Left ventricle myocardium inferior (tissue), 1 donor: ENCODE results near the gene SORCS2. TPM values are rescaled to one million over a fixed set of nuclear protein-coding genes. Genes with fewer than 3 reads are reported as not detected.

Source experiments
- DNase-seq: peaks from one replicate; pipeline ENCODE4 v3.0.0-alpha.2; 2020
- H3K27ac ChIP-seq: fragments of 200-600 bp; replicated peaks from 2 replicates; pipeline ENCODE4 v1.8.0; 2021
- H3K27me3 ChIP-seq: fragments of 200-600 bp; 2 replicates; pipeline ENCODE4 v1.8.0; 2021; ENCODE audit warnings: low read depth
- H3K36me3 ChIP-seq: fragments of 200-600 bp; 2 replicates; pipeline ENCODE4 v1.8.0; 2021
- H3K4me1 ChIP-seq: fragments of 200-600 bp; 2 replicates; pipeline ENCODE4 v1.8.0; 2021
- H3K4me3 ChIP-seq: fragments of 200-600 bp; 2 replicates; pipeline ENCODE4 v1.8.0; 2021; ENCODE audit warnings: mild to moderate bottlenecking, moderate library complexity
- H3K9me3 ChIP-seq: fragments of 200-600 bp; replicated peaks from 2 replicates; pipeline ENCODE4 v1.8.0; 2021
- CTCF ChIP-seq: fragments of 200-600 bp; IDR thresholded peaks from 2 replicates; pipeline ENCODE4 v1.8.0; 2021; ENCODE audit warnings: antibody characterized with exemption, mild to moderate bottlenecking, borderline replicate concordance
- intact Hi-C: fragments of 100-400 bp; cut with micrococcal nuclease; formaldehyde crosslinking; loops from one replicate; pipeline ENCODE4 v1.11.0; 2022
- total RNA-seq: library from RNA; stranded (reverse); fragmentation: NEBNext Ultra II Directional; extraction: Animal tissue kit (Norgen Biotek cat#: 25700); gene quantifications from one replicate; pipeline ENCODE4 v1.2.1, GENCODE V29; 2021
- donor health status: DM: no; HTN: yes; CAD: no; lungs with severe emphysema.

The SORCS2 gene
- total RNA-seq, 1 donor from 2014 or later, result 1.2 TPM

- no peak overlapping the region for H3K4me3 ChIP-seq
- peaks cover 8% of the 10 kb centered on the region for H3K9me3 ChIP-seq
- no peak overlapping the region for H3K27ac ChIP-seq
- H3K36me3 ChIP-seq, result no peaks in the 10 kb centered on the region
- peaks cover 8% of the 10 kb centered on the region for H3K27me3 ChIP-seq
- no peak for DNase-seq
- no peak for TF ChIP-seq CTCF
- intact Hi-C loops, result no loop called here
- H3K4me1 ChIP-seq, result peaks cover 44% of the 10 kb centered on the region
Measured at GRCh38 chr4:7241597-7242125, 49.3 kb downstream of the SORCS2 start.

GRCh38 chr4:7242766-7243165 lies 50.4 kb downstream of the SORCS2 start:
- H3K36me3 ChIP-seq, result no peaks in the 10 kb centered on the region
- intact Hi-C loops, result no loop called here
- no peak for DNase-seq
- no peak overlapping the region for H3K4me3 ChIP-seq
- peaks cover 8% of the 10 kb centered on the region for H3K9me3 ChIP-seq
- TF ChIP-seq CTCF, result no peak
- H3K4me1 ChIP-seq, result peaks cover 33% of the 10 kb centered on the region
- H3K27ac ChIP-seq, result no peak overlapping the region
- H3K27me3 ChIP-seq, result peaks cover 8% of the 10 kb centered on the region

GRCh38 chr4:7243609-7244330 lies 51.4 kb downstream of the SORCS2 start:
- peaks cover 24% of the 10 kb centered on the region for H3K4me1 ChIP-seq
- TF ChIP-seq CTCF, result no peak
- no peak overlapping the region for H3K4me3 ChIP-seq
- peaks cover 3% of the 10 kb centered on the region for H3K9me3 ChIP-seq
- no peak overlapping the region for H3K27ac ChIP-seq
- intact Hi-C loops, result no loop called here
- H3K36me3 ChIP-seq, result no peaks in the 10 kb centered on the region
- peaks cover 7% of the 10 kb centered on the region for H3K27me3 ChIP-seq
- no peak for DNase-seq

- intact Hi-C loops, result no loop called here
- TF ChIP-seq CTCF, result no peak
Measured at GRCh38 chr4:7244331-7244665, 52.0 kb downstream of the SORCS2 start.

GRCh38 chr4:7244751-7245320 lies 52.5 kb downstream of the SORCS2 start:
- peaks cover 14% of the 10 kb centered on the region for H3K4me1 ChIP-seq
- no peak overlapping the region for H3K27ac ChIP-seq
- H3K36me3 ChIP-seq, result no peaks in the 10 kb centered on the region
- H3K4me3 ChIP-seq, result no peak overlapping the region
- TF ChIP-seq CTCF, result no peak
- no peaks in the 10 kb centered on the region for H3K27me3 ChIP-seq
- peaks cover 6% of the 10 kb centered on the region for H3K9me3 ChIP-seq
- intact Hi-C loops, result no loop called here
- DNase-seq, result no peak

More at GRCh38 chr4:7244331-7244665, 52.0 kb downstream of the SORCS2 start:
- no peak for DNase-seq
- peaks cover 19% of the 10 kb centered on the region for H3K4me1 ChIP-seq
- H3K9me3 ChIP-seq, result peaks cover 6% of the 10 kb centered on the region
- H3K4me3 ChIP-seq, result no peak overlapping the region
- peaks cover 2% of the 10 kb centered on the region for H3K27me3 ChIP-seq
- H3K36me3 ChIP-seq, result no peaks in the 10 kb centered on the region
- no peak overlapping the region for H3K27ac ChIP-seq
